Loucy (cell line): ENCODE results near the gene SMIM35.

ENCODE experiments used
- H2AFZ ChIP-seq: fragments of 200-600 bp; sonication (generic); 2 replicates; pipeline ENCODE4 v1.6.0; 2016; ENCODE audit warnings: antibody characterized with exemption, mild to moderate bottlenecking, low read length, moderate library complexity
- H3F3A ChIP-seq: fragments of 200-600 bp; 2 replicates; pipeline ENCODE4 v1.6.0; 2016; ENCODE audit warnings: antibody characterized with exemption, low read depth, mild to moderate bottlenecking
- H3K27me3 ChIP-seq: fragments of 200-600 bp; sonication (generic); 2 replicates; pipeline ENCODE4 v1.6.1; 2014; ENCODE audit warnings: low read length, mild to moderate bottlenecking; ENCODE audit not compliant: insufficient read depth, poor library complexity, severe bottlenecking
- H3K36me3 ChIP-seq: fragments of 200-600 bp; sonication (generic); 2 replicates; pipeline ENCODE4 v1.6.1; 2016; ENCODE audit warnings: low read length; ENCODE audit not compliant: insufficient read depth
- H3K4me1 ChIP-seq: fragments of 200-600 bp; sonication (generic); 2 replicates; pipeline ENCODE4 v1.5.1; 2014; ENCODE audit warnings: low read length, mild to moderate bottlenecking; ENCODE audit not compliant: insufficient read depth, poor library complexity, severe bottlenecking
- H3K4me2 ChIP-seq: fragments of 200-600 bp; sonication (generic); 2 replicates; pipeline ENCODE4 v1.6.0; 2014; ENCODE audit warnings: antibody characterized with exemption, low read length, low read depth, mild to moderate bottlenecking; ENCODE audit not compliant: poor library complexity, severe bottlenecking
- H3K4me3 ChIP-seq: fragments of 200-600 bp; sonication (generic); 2 replicates; pipeline ENCODE4 v1.5.1; 2014; ENCODE audit warnings: low read length, mild to moderate bottlenecking, mixed read lengths; ENCODE audit not compliant: poor library complexity, severe bottlenecking
- H3K79me2 ChIP-seq: fragments of 200-600 bp; sonication (generic); 2 replicates; pipeline ENCODE4 v1.6.1; 2014; ENCODE audit warnings: low read length; ENCODE audit not compliant: insufficient read depth
- H3K9ac ChIP-seq: fragments of 200-600 bp; sonication (generic); 2 replicates; pipeline ENCODE4 v1.6.0; 2014; ENCODE audit warnings: mild to moderate bottlenecking, low read depth, low read length, moderate library complexity; ENCODE audit not compliant: poor library complexity, severe bottlenecking
- H3K9me2 ChIP-seq: fragments of 200-600 bp; sonication (generic); replicated peaks from 2 replicates; pipeline ENCODE4 v1.6.1; 2016; ENCODE audit warnings: low read depth, low read length, mixed read lengths
- H3K9me3 ChIP-seq: fragments of 200-600 bp; sonication (generic); 2 replicates; pipeline ENCODE4 v1.6.1; 2014; ENCODE audit warnings: mild to moderate bottlenecking, antibody characterized with exemption, low read length, low read depth; ENCODE audit not compliant: insufficient read depth
- H4K20me1 ChIP-seq: fragments of 200-600 bp; sonication (generic); 2 replicates; pipeline ENCODE4 v1.6.0; 2014; ENCODE audit warnings: antibody characterized with exemption, low read length, mild to moderate bottlenecking; ENCODE audit not compliant: insufficient read depth, poor library complexity, severe bottlenecking
- CTCF ChIP-seq: fragments of 200-600 bp; sonication (generic); conservative IDR thresholded peaks from 2 replicates; pipeline ENCODE4 v1.5.1; 2014; ENCODE audit warnings: mild to moderate bottlenecking, antibody characterized with exemption, low read length
- EZH2phosphoT487 ChIP-seq: fragments of 200-600 bp; IDR thresholded peaks from 2 replicates; pipeline ENCODE4 v1.6.1; 2018; ENCODE audit warnings: antibody characterized with exemption, mild to moderate bottlenecking, moderate library complexity, borderline replicate concordance

SMIM35 gene

GRCh38 chr11:118124929-118125535 lies 38.3 kb upstream of the SMIM35 start:
- Histone ChIP-seq H3K9me3 (peaks cover 4% of the 10 kb centered on the region; the same call in 1 of the 2 replicates), H3K4me1 (no peaks in the 10 kb centered on the region), H3K9ac (no peak overlapping the region), H2AFZ (no peak overlapping the region), H3K4me3 (no peak overlapping the region), H3K27me3 (no peaks in the 10 kb centered on the region), H3K4me2 (no peak overlapping the region), H3K36me3 (no peaks in the 10 kb centered on the region), H3K79me2 (no peaks in the 10 kb centered on the region), H4K20me1 (no peaks in the 10 kb centered on the region), H3K9me2 (no peaks in the 10 kb centered on the region), H3F3A (no peaks in the 10 kb centered on the region)
- no peak for TF ChIP-seq CTCF
- TF ChIP-seq EZH2phosphoT487: no peak

- Histone ChIP-seq H3K27me3 (no peaks in the 10 kb centered on the region), H3F3A (no peaks in the 10 kb centered on the region), H4K20me1 (no peaks in the 10 kb centered on the region), H3K9ac (no peak overlapping the region), H3K9me3 (peaks cover 4% of the 10 kb centered on the region; the same call in 1 of the 2 replicates), H3K4me1 (peaks cover 4% of the 10 kb centered on the region), H3K4me2 (no peak overlapping the region), H3K36me3 (no peaks in the 10 kb centered on the region), H3K79me2 (no peaks in the 10 kb centered on the region), H3K4me3 (no peak overlapping the region), H2AFZ (no peak overlapping the region), H3K9me2 (no peaks in the 10 kb centered on the region)
- TF ChIP-seq CTCF (no peak), EZH2phosphoT487 (no peak)
Measured at GRCh38 chr11:118120793-118121192, 34.0 kb upstream of the SMIM35 start.

- H4K20me1 ChIP-seq: no peaks in the 10 kb centered on the region
- no peaks in the 10 kb centered on the region for H3K79me2 ChIP-seq
- no peak overlapping the region for H3K4me3 ChIP-seq
- no peak overlapping the region for H2AFZ ChIP-seq
- no peaks in the 10 kb centered on the region for H3K27me3 ChIP-seq
- H3K4me2 ChIP-seq: peak overlapping the region; percentile 5
- H3K9me3 ChIP-seq: peaks cover 4% of the 10 kb centered on the region; the same call in 1 of the 2 replicates
- peaks cover 10% of the 10 kb centered on the region for H3K4me1 ChIP-seq
- H3K9me2 ChIP-seq: no peaks in the 10 kb centered on the region
- no peaks in the 10 kb centered on the region for H3F3A ChIP-seq
- H3K9ac ChIP-seq: no peak overlapping the region
- TF ChIP-seq EZH2phosphoT487: no peak
- no peak for TF ChIP-seq CTCF
- no peaks in the 10 kb centered on the region for H3K36me3 ChIP-seq
Measured at GRCh38 chr11:118117790-118118601, 31.2 kb upstream of the SMIM35 start.
